Urinary bladder (tissue), 4 donors: ENCODE data around the gene NUP54. TPM values are rescaled to one million over a fixed set of nuclear protein-coding genes. Genes with fewer than 3 reads are reported as not detected.

Experiments
- DNase-seq: peaks from one replicate; pipeline ENCODE4 v3.0.0-alpha.2; 2015; ENCODE audit errors: extremely low spot score
- H3K27ac ChIP-seq: one replicate; pipeline ENCODE4 v1.5.1; 2013; ENCODE audit warnings: low read depth, mild to moderate bottlenecking, moderate library complexity
- H3K36me3 ChIP-seq: one replicate; pipeline ENCODE4 v1.6.1; 2013; ENCODE audit warnings: mild to moderate bottlenecking, moderate library complexity; ENCODE audit not compliant: insufficient read depth
- H3K4me1 ChIP-seq: one replicate; pipeline ENCODE4 v1.6.1; 2013; ENCODE audit warnings: mild to moderate bottlenecking, moderate library complexity; ENCODE audit not compliant: insufficient read depth
- H3K4me3 ChIP-seq: one replicate; pipeline ENCODE4 v1.5.1; 2013; ENCODE audit warnings: low read depth, low read length
- WGBS: extraction: QIAGEN DNeasy Blood & Tissue Kit; methylation state at CpG from one replicate; pipeline ENCODE4 v1.1.7; 2013; 5-methylcytosine and 5-hydroxymethylcytosine counted together
- polyA plus RNA-seq: library from polyadenylated mRNA; stranded (reverse); fragments of 200-250 nt; gene quantifications from one replicate; pipeline ENCODE4 v1.2.3, GENCODE V29; 2013
- total RNA-seq: library from RNA; depleted of rRNA; stranded (reverse); fragments of >200 nt; gene quantifications from one replicate; pipeline ENCODE4 v1.2.3, GENCODE V29; 2014
- donor health status: healthy with polysubstance abuse.
- donor health status: healthy.

Gene NUP54
- total and polyA plus RNA-seq, 2 donors, result 25.1 to 94.5 TPM

DNA sequence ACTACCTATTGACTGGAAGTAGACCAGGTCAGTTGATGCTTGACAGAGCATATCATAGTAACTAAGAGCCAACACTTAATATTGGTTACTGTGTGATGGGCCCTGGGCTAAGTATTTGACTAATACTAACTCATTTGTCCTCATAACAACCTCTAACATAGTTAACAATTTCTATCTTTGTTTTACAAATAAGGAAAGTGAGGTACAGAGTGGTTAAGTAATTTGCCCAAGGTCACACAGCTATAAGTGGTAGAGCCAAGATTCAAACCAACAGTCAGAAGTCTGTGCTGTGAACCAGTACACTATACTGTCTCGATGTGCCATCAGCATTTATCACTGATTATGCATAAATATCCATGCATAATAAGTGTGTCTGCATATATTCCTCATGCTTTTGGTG, 27.1 kb upstream of the NUP54 start:
- WGBS, result 98% methylated on average over 1 of the region's 1 CpG

DNA sequence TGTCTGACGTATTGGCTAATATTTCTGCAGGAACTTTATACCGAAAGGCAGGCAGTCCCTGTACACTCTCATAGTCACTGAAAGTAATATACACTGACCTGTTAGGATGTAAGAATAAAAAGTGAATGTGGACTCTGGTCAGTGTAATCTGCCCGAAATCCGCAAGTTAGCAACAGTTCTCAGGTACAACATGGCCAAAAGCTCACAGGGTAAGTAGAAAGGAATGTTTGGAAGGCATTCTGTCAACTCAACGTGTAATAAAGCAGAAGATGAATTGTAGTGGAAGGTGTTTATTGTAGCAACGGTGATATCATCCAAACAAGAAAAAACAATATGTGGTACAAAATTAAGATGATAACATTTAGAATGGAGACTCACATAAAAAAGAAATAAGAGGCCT, 26.0 kb upstream of the NUP54 start:
- 86% methylated on average over 6 of the region's 6 CpGs for WGBS
- DNase-seq, result no peak
- Histone ChIP-seq H3K4me3 (no peak overlapping the region), H3K36me3 (peaks cover 10% of the 10 kb centered on the region), H3K27ac (no peak overlapping the region), H3K4me1 (no peaks in the 10 kb centered on the region)

More for the DNA sequence above, 27.1 kb upstream of the NUP54 start:
- Histone ChIP-seq H3K27ac (no peak overlapping the region), H3K4me1 (no peaks in the 10 kb centered on the region), H3K4me3 (no peak overlapping the region), H3K36me3 (peaks cover 7% of the 10 kb centered on the region)
- DNase-seq, result no peak

DNA sequence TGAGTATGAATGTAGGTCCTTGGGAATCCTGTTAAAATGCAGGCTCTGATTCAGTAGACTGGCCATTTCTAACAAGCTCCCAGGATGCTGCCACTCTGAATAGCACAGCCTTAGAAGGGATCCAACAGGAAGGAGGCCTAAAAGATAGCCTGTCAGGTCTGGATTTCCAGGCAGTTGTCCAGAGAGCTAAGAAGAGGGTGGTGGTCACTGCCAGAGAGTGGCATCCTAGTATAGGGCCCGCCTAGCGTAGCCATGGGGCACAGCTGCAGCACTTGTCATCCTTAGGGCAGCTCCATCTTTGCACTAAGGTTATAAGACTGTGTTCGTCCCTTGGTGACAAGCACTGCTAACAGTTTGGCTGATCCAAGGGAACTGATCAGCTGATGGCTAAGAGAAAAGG, 20.5 kb upstream of the NUP54 start:
- no peak for DNase-seq
- Histone ChIP-seq H3K27ac (no peak overlapping the region), H3K4me3 (no peak overlapping the region), H3K36me3 (peaks cover 6% of the 10 kb centered on the region), H3K4me1 (no peaks in the 10 kb centered on the region)
- WGBS, result 97% methylated on average over 3 of the region's 3 CpGs

DNA sequence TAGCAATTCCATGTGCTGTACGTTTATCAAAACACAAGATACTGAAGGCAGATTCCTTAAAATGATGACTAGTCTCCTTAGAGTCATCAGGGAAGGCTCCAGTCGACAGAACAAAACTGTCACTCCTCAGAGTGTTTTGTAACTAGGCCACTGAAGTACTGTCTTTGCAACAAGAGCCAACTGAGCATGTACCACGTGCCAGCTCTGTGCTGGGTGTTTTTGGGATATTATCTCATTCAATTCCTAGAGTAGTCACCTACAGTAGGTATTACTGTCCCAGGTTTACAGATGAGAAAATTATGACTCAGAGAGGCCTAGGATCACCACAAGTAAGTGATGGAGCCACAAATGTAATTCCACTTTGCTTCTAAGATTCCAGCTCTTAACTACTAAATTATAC, 18.3 kb upstream of the NUP54 start:
- Histone ChIP-seq H3K4me3 (no peak overlapping the region), H3K36me3 (peaks cover 3% of the 10 kb centered on the region), H3K4me1 (no peaks in the 10 kb centered on the region), H3K27ac (no peak overlapping the region)
- 89% methylated on average over 3 of the region's 3 CpGs for WGBS
- DNase-seq, result no peak

DNA sequence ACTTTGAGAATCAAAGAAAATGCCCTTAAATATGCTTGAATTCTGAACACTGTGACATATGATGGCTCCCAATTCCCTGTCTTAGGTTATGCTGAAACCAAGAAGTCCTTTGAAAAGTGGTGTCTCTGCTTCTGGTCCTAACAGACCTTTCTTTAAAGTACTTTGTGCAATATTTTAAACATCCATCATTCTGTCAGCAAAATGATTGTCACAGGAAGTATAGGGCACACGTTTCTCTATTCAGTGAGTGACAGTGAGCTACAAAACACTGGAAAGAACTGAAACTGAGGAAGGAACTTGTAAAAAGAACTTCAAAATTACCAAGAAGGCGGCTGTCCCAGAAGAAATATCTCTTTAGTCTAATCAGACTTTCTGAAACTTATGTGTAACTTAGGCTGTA, 12.2 kb upstream of the NUP54 start:
- Histone ChIP-seq H3K27ac (no peak overlapping the region), H3K4me3 (no peak overlapping the region), H3K36me3 (no peaks in the 10 kb centered on the region), H3K4me1 (no peaks in the 10 kb centered on the region)
- DNase-seq, result no peak
- WGBS, result 28% methylated on average over 2 of the region's 2 CpGs

DNA sequence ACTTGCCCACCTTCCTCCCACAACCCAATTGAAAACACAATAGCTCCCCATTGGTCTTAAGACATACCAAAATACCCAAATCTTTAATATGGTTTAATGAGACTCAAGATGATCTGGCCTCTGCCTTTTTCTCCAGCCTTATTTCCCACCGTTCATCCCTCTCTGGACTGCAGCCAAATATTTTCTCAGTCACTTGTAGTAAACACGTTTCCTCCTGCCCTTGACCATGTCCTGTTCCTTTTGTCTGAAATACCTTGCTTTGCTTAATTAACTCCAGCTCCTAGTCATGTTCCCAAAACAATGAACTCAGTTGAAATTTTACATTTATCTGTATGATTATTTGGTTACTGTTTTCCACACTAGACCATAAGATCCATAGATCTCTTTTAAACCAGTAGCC, 8.4 kb upstream of the NUP54 start:
- no peaks in the 10 kb centered on the region for H3K4me1 ChIP-seq
- H3K27ac ChIP-seq, result no peak overlapping the region
- no peak for DNase-seq
- WGBS, result 11% methylated on average over 2 of the region's 2 CpGs
- H3K36me3 ChIP-seq, result no peaks in the 10 kb centered on the region
- no peak overlapping the region for H3K4me3 ChIP-seq

DNA sequence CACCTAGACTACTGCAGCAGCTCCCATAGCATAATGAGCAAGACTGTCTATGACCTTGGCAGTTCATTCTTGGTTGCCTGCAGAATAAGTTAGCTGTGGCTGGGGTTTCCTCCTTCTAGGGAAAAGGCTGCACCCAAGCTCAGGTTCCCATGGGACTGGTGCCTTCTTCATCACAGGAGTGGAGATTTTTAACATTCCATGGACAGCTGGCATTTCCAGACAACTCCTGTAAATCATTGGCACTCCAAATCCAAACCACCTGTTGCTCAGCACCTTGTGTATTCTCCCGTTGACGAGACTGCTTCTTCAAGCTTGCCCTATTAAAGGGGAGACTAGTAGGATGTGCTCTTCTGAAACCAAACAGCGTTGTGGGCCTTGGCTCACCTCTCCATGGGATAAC, 7.8 kb upstream of the NUP54 start:
- no peak for DNase-seq
- no peaks in the 10 kb centered on the region for H3K36me3 ChIP-seq
- no peaks in the 10 kb centered on the region for H3K4me1 ChIP-seq
- H3K4me3 ChIP-seq, result no peak overlapping the region
- 75% methylated on average over 3 of the region's 3 CpGs for WGBS
- no peak overlapping the region for H3K27ac ChIP-seq

DNA sequence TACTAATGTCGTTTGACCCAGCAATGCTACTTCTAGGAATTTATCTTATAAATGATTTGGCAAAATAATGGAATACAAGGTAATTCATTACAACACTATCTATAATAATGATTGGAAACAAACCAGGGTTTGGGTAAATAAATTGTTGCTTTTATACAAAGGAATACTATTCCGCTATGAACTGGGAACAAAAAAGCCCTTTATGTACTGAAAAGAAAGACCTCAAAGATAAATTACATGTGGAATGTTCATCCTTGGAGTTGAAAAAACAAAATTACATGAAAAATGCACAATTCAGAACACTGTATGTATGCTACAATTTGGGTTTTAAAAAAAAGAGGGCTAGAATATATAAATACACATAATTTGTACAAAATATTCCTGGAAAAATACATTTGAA, 5.2 kb upstream of the NUP54 start:
- Histone ChIP-seq H3K4me1 (no peaks in the 10 kb centered on the region), H3K4me3 (no peak overlapping the region), H3K27ac (no peak overlapping the region), H3K36me3 (no peaks in the 10 kb centered on the region)
- 82% methylated on average over 2 of the region's 2 CpGs for WGBS
- DNase-seq, result no peak

DNA sequence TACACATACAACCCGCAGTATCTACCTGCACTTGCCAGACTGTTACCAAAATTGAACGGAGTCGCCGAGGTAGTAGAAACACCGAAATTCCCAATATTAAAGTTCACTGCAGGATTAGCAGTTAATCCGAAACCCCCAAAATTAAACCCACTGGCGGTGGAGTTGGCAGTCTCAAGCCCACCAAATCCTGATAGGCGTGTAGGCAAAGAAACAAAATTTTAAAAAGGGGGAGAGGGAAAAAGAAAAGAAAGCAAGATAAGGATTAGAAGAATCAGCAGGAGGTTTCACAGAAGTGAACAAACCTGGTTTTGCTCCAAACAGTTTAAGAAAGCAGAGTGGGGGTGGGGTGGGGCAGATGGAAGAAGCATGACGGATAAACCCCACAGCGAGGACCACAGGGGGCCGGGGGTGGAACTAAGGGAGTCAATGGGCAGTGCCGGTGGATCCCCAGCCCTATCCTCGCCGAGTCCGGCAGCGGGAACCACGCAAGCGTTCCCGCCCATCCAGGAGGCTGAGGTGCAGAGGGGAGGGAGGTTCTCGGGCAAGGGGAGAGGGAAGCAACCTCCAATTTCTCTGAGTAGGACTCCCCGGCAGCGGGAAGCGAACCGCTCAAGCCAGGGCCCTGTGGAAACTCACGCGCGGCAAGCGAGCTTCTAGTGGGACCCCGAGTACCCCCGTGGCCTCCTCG, 599 bp downstream of the NUP54 start:
- H3K4me3 ChIP-seq, result peak overlapping the region; percentile 77
- WGBS, result 1% methylated on average over 31 of the region's 31 CpGs
- no peak for DNase-seq
- no peaks in the 10 kb centered on the region for H3K36me3 ChIP-seq
- H3K4me1 ChIP-seq, result no peaks in the 10 kb centered on the region
- H3K27ac ChIP-seq, result peak overlapping the region; percentile 86

DNA sequence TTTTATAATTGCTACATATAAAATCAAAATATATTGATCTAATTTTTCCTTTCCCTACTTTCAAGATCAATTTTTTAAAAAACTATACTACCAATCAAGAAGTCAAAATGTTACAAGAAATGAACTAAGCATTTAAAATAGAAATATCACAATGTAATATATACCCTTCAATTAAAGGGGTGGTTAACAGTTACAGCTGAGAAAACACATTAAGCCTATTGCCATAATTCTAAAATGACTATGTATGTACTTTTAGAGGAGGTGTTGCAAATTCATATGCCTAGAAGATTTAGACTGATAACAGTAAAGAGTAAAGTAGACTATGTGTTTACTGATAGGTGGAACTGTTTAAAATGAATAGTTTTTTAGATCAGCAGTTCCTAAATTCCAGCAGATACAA, 3.7 kb downstream of the NUP54 start:
- Histone ChIP-seq H3K4me3 (no peak overlapping the region), H3K27ac (no peak overlapping the region), H3K36me3 (no peaks in the 10 kb centered on the region), H3K4me1 (no peaks in the 10 kb centered on the region)
- no peak for DNase-seq

DNA sequence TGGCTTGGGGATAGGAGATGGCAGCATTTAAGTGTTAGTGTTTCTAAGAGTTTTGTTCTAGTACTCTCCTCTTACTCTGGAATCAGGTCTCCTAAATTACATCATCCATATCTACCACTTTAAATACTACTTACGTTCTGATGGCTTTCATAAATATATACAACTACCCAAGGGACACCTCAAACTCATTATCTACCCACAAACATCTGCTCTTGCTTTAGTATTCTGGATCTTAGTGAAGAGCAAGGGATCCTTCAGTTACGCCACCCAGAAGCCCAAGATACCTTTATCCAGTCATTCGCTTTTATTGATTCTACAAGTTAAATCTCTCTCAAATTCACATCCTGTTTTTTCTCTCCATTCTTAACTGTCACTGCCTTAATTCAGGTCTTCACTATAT, 7.0 kb downstream of the NUP54 start:
- Histone ChIP-seq H3K4me3 (no peak overlapping the region), H3K4me1 (no peaks in the 10 kb centered on the region), H3K36me3 (peaks cover 2% of the 10 kb centered on the region), H3K27ac (no peak overlapping the region)
- WGBS, result 94% methylated on average over 3 of the region's 3 CpGs
- no peak for DNase-seq

DNA sequence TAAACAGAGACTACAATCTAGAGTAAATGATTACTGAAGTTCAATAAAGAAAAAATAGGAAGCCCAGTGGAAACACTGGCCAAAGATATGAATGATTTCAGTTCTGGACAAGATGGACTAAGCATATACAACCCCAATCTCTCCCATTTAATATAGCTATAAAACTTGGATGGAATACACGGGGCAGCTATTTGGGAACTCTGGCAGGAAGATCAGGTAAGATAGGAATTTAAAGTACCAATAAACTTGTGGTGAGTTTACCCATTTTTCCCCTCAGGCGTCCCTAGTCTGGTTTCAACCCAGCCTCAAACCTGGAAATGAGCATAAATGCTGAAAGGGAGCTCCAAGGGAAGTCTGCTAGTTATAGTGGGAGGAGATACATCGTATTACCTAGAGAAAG, 20.4 kb downstream of the NUP54 start:
- Histone ChIP-seq H3K27ac (no peak overlapping the region), H3K4me1 (no peaks in the 10 kb centered on the region), H3K4me3 (no peak overlapping the region), H3K36me3 (peaks cover 2% of the 10 kb centered on the region)
- WGBS, result 90% methylated on average over 3 of the region's 3 CpGs
- DNase-seq, result no peak

DNA sequence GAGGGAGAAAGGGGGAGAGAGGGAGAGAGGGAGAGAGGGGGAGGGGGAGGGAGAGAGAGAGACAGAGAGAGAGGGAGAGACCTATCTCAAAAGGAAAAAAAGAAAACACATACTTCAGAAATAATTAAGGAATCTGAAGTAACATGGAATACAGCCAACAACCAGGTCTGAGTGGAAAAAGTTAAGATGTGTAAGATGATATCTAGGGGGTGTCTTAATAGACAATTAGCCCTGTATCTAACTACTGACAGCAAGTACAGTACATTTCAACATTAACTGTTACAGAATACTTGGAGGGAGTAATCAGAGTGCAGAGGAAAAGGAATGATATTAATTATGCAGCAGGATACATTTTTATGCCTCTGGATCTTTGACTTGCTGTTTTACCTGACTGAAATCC, 22.4 kb downstream of the NUP54 start:
- H3K4me1 ChIP-seq, result no peaks in the 10 kb centered on the region
- no peak overlapping the region for H3K27ac ChIP-seq
- H3K36me3 ChIP-seq, result peaks cover 2% of the 10 kb centered on the region
- no peak overlapping the region for H3K4me3 ChIP-seq
- DNase-seq, result no peak

DNA sequence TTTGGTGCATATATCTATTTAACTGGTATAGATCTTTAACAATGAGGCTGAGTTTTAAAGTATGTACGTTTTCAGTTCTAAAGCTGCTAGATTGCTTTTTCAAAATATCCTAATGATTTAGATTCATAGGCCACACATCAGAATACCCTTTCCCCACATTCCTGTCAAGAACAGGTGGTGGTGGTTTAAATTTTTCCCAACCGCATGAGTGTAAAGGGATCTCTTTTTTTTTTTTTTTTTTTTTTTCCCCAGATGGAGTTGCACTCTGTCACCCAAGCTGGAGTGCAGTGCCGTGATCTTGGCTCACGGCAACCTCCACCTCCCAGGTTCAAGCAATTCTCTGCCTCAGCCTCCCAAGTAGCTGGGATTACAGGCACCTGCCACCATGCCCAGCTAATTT, 28.0 kb downstream of the NUP54 start:
- H3K27ac ChIP-seq, result no peak overlapping the region
- H3K4me3 ChIP-seq, result no peak overlapping the region
- no peak for DNase-seq
- 80% methylated on average over 4 of the region's 4 CpGs for WGBS
- H3K36me3 ChIP-seq, result peaks cover 2% of the 10 kb centered on the region
- no peaks in the 10 kb centered on the region for H3K4me1 ChIP-seq

DNA sequence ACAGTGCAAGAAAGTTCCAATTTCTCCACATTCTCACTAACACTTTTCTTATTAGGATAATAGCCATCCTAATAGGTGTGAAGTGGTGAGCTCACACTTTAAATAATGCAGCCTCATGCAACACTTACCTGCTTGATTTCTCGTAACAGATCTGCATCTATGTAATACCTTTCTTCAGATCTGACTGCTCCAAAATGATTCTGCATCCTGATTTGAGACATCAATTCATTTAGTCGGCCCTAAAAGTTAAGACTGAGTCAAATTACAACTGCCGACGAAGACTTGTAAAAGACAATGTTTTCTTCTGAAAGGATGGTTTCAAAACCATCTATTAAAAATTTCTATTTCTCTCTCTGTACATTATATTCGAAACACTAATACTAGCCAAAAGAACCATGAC, 30.7 kb downstream of the NUP54 start:
- 97% methylated on average over 5 of the region's 5 CpGs for WGBS
- Histone ChIP-seq H3K27ac (no peak overlapping the region), H3K4me1 (no peaks in the 10 kb centered on the region), H3K4me3 (no peak overlapping the region), H3K36me3 (no peaks in the 10 kb centered on the region)
- no peak for DNase-seq
